A204.1 (cell line): ENCODE data around the gene PPARD.

Experiments used
- FAIRE-seq: peaks from 2 replicates; lab custom pipeline; 2012; peaks lifted over from hg19 to GRCh38; lab: Jason Lieb, UNC

PPARD gene

GRCh38 chr6:35471836-35472345, 129.5 kb downstream of the PPARD start:
- no peak for FAIRE-seq

DNA sequence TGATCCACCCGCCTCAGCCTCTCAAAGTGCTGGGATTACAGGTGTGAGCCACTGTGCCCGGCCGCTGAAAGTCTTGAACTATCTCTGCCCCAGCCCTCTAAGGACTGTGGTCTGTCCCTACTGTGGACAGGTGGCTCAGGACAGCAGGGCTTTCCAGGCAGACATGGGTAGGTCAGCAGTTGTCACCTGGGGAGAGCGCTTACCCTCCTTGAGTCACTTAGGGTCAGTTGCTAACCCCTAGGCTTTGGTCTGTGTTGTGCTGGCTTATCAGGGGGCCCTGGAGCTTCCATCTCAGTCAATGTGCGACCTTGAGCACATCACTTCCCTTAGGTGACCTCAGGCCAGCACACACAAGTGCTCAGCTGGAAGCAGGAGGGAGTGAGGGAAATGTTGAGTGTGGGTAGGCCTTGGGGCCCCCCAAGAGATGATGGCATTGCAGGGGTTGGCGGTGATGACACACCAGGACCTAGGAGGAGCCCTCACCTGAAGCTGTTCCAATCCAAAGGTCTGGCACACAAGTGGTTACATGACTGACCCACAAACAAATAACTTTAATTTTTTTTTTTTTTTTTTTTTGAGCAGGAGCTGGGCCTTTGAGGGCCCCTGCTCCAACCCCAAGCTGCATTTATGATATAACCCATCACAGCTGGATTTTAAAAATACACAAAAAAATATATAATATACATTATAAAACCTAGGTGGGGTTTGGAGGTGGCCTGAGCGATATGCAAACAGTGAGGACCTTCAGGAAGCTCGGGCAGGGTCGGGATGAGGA, 130.9 kb downstream of the PPARD start:
- no peak for FAIRE-seq

GRCh38 chr6:35473850-35474130, 131.4 kb downstream of the PPARD start:
- FAIRE-seq: no peak

DNA sequence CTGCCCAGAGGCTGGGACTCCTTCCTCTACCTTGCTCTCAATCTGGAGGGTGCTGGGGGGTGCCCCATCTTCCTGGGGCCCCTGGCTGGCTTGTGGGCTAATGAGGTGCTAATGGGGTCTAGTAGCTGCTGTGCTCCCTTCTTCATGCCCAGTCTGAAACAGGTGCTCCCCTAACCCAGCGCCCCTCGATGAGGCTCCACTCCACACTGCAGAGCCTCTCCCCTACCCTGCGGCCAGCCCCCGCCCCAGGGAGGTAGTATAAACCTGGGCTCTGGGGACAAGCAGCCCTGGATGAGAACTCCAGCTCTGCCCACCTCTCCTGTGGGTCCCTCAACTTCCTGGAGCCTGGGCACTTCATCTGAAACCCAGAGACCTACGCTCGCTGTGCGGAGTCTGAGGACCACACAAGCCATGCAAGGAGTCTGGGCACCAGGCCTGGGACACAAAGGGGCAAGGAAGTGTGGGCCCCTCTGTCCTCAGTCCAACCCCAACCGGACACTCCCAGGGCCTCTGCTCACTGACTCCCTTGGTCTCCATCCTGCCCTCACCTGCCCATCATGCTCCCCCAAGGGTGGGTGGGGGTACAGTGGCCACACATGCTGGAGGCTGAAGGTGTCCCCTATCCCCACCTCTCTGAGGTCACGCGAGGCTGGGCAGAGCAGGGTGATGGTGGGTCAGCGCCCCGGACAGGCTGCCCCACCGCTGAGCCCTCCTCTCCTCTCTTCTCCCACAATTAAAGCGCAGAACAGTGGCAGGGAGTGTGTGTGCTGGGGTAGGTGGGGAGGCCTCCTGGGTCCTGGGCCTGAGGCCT, 132.0 kb downstream of the PPARD start:
- FAIRE-seq: no peak

- no peak for FAIRE-seq
These were observed 132.7 kb downstream of the PPARD start for GRCh38 chr6:35474942-35475570.

- FAIRE-seq: no peak
These were observed 133.2 kb downstream of the PPARD start for GRCh38 chr6:35475573-35475972.

DNA sequence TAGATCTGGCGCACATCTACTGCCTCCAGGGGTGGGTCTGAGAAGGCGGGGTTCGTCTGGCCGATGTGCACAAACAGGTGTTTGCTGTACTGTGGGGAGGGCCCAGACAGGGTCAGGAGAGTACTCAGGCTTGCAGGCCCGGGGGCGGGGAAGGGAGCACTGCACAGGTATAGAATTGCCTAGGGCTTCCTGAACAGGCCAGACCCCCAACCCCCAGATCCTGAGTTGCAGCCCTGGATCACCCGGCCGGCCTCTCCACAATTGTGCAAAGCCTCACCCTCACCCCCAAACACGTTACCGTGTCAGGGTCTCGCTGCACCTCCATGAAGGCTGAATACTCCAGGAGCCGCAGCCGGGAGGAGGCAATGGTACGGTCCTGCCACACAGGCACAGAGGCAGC, 133.6 kb downstream of the PPARD start:
- no peak for FAIRE-seq

DNA sequence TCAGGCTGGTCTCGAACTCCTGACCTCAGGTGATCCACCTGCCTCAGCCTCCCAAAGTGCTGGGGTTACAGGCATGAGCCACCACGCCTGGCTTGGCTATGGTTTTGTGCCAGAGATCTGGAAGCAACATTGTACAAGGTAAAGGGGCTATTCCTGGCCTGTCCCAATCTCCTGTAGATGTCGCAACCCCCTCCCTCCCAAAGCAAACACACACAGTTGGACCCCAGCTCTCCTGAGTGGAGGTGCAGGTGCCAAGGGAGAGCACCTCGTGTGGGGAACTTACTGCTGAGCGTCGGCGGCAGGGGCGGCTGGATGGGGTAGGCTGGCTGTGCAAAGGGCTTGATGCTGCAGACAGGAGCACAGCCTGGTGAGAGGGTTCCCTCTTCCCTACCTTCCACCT, 134.7 kb downstream of the PPARD start:
- FAIRE-seq: no peak
